ENCODE data around the gene WBP2. TPM values are rescaled to one million over a fixed set of nuclear protein-coding genes. Genes with fewer than 3 reads are reported as not detected.

WBP2 gene
- total and polyA plus RNA-seq, 2 of the 13 experiments (the other 11 are each of a cell fraction or from before 2014, with no cell fraction given): 29.2 to 29.5 TPM

DNA sequence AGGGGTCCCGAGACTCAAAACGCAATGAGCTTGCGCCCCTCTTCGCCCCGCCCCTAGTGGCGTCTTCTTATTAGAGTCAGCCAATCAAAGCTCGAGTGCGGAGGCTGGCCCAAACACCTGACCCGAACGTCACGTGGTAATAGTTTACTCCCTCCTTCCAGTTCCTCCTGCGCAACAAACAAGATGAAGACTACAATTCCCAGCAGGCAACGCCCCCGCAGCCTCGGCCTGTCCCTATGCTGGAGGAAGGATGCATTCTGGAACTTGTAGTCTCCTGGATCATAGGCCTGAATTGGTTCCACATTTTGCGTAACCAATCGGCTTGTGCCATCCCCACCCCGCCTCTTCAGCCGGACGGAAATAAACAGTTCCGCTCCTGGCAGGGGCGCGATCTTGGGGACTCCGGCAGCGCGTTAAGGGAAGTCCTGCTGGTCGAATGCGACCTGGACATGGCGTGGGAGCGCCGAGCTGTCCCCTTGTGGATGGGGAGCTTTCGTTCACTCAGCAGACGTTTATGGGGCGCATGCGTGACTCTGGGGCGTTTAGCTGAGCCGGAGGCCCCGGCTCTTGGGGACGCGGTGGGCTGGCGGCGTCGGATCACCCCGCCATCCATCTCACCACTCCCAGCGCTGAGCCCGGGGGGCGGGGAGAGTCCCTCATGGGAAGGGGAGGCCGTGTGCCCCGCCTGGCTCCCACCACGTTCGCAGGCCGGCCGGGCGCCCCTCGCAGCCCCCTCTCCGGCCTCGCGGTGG, at the start of gene WBP2 (continued):
- 0 out of 2 replicates have a peak, but pooled peaks have one; percentile 38 for TF ChIP-seq KIAA2018 (CRISPR knock-in tag; IDR thresholded peaks at IDR 0.05; ENCODE audit: borderline replicate concordance)
- no peak for TF ChIP-seq ZMYM3 (CRISPR knock-in tag; IDR thresholded peaks at IDR 0.05)
- no peak for TF ChIP-seq ZNF530 (CRISPR knock-in tag; IDR thresholded peaks at IDR 0.05; ENCODE audit: low read depth)
- peak; percentile 85; the same call in 1 of the 2 replicates for TF ChIP-seq ZMAT3 (CRISPR knock-in tag; conservative IDR thresholded peaks at IDR 0.05)
- TF ChIP-seq HMG20A (CRISPR knock-in tag; IDR thresholded peaks at IDR 0.05; ENCODE audit: borderline replicate concordance): peak; percentile 26; the same call in 1 of the 2 replicates
- TF ChIP-seq SAFB2 (CRISPR knock-in tag; IDR thresholded peaks at IDR 0.05; ENCODE audit: borderline replicate concordance, low read depth): peak; percentile 62
- TF ChIP-seq, protein P1, sequence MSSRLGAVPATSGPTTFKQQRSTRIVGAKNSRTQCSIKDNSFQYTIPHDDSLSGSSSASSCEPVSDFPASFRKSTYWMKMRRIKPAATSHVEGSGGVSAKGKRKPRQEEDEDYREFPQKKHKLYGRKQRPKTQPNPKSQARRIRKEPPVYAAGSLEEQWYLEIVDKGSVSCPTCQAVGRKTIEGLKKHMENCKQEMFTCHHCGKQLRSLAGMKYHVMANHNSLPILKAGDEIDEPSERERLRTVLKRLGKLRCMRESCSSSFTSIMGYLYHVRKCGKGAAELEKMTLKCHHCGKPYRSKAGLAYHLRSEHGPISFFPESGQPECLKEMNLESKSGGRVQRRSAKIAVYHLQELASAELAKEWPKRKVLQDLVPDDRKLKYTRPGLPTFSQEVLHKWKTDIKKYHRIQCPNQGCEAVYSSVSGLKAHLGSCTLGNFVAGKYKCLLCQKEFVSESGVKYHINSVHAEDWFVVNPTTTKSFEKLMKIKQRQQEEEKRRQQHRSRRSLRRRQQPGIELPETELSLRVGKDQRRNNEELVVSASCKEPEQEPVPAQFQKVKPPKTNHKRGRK (CRISPR knock-in tag; IDR thresholded peaks at IDR 0.05): no peak
- no peak for TF ChIP-seq XBP1 (CRISPR knock-in tag; IDR thresholded peaks at IDR 0.05)
- no peak; the same call in 1 of the 2 replicates for TF ChIP-seq RNF219 (CRISPR knock-in tag; IDR thresholded peaks at IDR 0.05)
- TF ChIP-seq, protein P2, sequence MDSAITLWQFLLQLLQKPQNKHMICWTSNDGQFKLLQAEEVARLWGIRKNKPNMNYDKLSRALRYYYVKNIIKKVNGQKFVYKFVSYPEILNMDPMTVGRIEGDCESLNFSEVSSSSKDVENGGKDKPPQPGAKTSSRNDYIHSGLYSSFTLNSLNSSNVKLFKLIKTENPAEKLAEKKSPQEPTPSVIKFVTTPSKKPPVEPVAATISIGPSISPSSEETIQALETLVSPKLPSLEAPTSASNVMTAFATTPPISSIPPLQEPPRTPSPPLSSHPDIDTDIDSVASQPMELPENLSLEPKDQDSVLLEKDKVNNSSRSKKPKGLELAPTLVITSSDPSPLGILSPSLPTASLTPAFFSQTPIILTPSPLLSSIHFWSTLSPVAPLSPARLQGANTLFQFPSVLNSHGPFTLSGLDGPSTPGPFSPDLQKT (CRISPR knock-in tag; IDR thresholded peaks at IDR 0.05; ENCODE audit: borderline replicate concordance): peak; percentile 84; the same call in 1 of the 2 replicates
- TF ChIP-seq ZNF841 (CRISPR knock-in tag; IDR thresholded peaks at IDR 0.05; ENCODE audit: borderline replicate concordance): no peak
- TF ChIP-seq ZFAT (CRISPR knock-in tag; conservative IDR thresholded peaks at IDR 0.05): no peak
- peak; percentile 82 for TF ChIP-seq PHF20 (CRISPR knock-in tag; IDR thresholded peaks at IDR 0.05)
- TF ChIP-seq ZNF354B (CRISPR knock-in tag; IDR thresholded peaks at IDR 0.05): no peak

All from HepG2 (cell line).